GM21526 (cell line): ENCODE data around the gene SLC16A2.
"Not testable (repeated sequence)": the region's sequence is repeated elsewhere in the genome, so short reads cannot be mapped to it uniquely, and the experiment has no call there.

Source experiments
- ATAC-seq: cut with Tn5 transposase; IDR thresholded peaks from one replicate; pipeline ENCODE4 v1.9.1; 2021; ENCODE audit warnings: moderate library complexity; ENCODE audit not compliant: unreplicated experiment, low FRiP score

SLC16A2 gene

DNA sequence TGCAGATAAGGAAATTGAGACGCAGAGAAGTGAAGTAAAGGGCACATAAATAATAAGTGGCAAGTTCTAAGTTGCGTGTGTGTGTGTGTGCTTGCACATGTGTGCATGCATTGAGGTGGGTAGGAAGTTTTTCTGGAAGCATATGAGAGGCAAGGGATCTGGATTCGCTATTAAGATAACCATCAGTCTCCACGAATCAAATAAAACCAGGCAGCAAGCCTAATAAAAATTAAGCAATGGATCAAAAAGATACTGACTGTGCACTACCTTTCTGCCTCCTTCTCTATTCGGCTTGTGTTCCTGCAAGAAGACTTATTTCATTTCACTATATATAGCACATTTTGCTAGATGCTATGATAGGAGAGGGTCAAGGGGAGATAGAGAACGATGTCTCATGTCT lies 23.8 kb downstream of the SLC16A2 start:
- no peak for ATAC-seq

DNA sequence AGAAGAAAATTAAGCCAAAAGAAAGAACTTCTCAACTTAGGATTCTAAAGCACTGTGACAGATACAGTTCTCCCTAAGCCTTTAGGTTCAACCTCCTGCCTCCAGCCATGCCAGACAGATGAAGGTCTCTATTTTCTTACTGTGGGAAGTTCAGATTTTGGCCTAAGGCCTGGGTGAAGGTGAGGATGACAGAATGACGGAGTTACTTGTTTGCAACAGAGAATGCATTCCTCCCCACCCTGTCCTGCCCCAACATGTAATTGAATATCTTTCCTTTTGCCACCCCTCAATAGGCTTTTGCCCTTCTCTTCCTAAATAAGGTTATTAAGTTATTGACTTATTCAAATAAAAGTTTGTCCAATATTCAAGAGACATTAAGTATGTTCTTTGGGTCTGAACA lies 25.6 kb downstream of the SLC16A2 start:
- ATAC-seq: no peak

- ATAC-seq: no peak
These were observed 27.4 kb downstream of the SLC16A2 start for GRCh38 chrX:74448669-74449068.

GRCh38 chrX:74449322-74449936 lies 28.1 kb downstream of the SLC16A2 start:
- no peak for ATAC-seq

DNA sequence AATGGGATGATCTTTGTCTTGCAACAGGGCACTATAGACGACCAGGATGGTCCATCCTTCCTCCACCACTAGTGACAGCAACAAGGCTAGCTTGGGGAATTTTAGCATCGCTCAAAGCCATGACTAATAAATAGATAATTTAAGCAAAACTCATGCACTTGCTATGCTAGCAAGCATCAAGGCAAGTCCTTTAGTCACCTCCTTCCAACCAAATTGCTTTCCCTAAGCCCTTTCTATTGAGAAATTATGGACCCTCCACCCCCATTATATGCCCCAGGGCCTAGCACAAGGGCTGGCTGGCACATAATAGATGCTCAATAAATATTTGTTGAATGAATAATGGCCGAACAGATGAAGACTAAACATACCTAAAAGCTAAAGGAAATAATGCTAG lies 28.6 kb downstream of the SLC16A2 start:
- no peak for ATAC-seq

DNA sequence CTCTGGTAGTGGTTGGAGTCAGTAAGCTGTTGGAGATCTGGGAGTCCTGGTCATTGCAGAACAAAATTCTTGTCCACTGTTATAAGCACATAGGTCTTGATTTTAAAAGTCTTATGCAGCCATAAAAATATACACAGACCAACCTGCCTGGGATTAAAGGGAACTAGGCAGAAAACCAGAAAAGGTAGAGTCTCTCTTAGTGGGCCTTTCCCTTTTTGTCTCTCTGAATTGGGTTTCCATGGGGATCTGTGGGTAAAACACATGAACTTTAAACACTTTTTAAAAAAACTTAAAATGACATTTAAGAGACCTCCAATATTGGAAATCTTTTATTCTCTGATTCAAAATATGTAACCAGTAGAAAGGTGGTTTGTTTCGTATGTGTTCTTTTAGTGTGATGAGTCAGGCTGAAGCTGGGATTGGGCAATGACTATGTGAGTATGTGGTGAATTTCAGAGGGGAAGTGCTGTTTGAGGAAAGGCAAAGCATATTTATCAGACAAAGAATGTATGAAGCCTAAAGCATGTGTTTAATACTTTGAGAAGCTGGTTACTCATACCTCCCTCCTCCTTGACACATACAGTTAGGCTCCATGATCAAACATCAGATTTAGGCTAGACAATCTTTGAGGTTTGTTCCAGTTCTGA lies 29.6 kb downstream of the SLC16A2 start:
- ATAC-seq: no peak

DNA sequence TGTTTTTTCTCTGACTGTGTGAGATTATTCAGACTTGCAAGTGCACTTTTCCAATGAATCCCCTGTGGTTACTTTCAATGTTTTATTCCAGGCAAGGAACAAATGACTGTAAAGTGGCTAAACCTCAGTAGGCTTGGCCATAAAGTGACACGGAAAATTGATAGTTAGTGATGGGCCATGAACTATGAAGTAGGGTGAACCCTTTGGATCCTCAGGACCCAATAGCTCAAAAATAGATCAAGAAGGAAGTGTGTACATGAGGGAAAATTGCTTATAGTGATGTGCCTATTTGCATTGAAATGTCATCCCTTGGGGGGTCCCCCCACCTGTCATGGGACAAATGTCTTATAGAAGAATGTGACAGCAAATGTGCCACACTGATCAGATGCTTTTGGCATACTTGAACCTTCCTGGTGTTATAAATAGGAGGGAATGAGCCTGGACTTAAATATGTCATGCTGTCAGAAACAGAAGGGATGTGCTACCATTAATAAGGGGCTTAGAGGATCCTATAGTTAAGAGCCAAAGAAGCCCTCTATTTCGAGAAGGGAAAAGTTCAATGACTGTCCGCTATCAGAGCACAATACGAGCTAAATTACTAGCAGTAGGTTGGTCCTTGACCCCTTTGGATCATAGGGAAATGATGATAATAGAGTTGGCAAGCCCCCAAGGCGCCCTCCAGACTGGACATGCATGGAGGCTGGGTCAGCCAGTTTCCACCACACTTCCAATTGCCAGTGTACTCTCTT lies 30.3 kb downstream of the SLC16A2 start:
- ATAC-seq: no peak

GRCh38 chrX:74452199-74452481 lies 30.8 kb downstream of the SLC16A2 start:
- no peak for ATAC-seq

DNA sequence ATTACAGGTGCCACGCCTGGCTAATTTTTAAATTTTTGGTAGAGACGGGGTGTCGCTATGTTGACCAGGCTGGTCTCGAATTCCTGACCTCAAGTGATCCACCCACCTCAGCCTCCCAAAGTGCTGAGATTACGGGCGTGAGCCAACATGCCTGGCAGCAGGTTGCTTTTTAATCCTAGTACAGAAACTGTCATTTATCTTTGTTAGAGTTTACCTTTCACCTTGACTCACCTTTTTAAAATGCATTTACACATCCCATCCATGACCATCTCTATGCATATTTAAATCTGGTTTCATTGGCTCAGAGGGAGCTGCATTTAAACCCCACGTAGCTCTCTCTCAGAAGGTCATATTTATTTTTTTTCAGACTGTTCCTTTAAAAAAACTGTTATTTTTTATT lies 31.9 kb downstream of the SLC16A2 start:
- ATAC-seq: no peak

DNA sequence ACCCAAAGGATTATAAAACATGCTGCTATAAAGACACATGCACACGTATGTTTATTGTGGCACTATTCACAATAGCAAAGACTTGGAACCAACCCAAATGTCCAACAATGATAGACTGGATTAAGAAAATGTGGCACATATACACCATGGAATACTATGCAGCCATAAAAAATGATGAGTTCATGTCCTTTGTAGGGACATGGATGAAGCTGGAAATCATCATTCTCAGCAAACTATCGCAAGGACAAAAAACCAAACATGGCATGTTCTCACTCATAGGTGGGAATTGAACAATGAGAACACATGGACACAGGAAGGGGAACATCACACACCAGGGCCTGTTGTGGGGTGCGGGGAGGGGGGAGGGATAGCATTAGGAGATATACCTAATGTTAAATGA lies 32.9 kb downstream of the SLC16A2 start:
- not testable (repeated sequence) for ATAC-seq

- ATAC-seq: no peak
These were observed 37.4 kb downstream of the SLC16A2 start for GRCh38 chrX:74458736-74459135.

- no peak for ATAC-seq
These were observed 40.1 kb downstream of the SLC16A2 start for GRCh38 chrX:74461384-74461783.

DNA sequence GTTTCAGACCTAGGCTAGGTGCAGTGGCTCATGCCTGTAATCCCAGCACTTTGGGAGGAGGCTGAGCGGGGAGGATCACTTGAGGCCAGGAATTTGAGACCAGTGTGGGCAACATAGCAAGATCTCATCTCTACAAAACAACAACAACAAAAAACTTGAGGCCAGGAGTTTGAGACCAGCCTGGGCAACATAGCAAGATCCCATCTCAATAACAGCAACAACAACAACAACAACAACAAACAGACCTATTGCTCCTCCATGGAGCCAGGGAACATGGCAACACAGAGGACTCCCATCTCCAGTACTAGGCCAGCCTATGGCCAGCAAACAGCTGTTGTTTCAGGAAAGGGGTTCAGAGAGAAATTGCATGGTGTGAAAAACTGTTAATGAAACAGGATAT lies 43.4 kb downstream of the SLC16A2 start:
- ATAC-seq: no peak

- ATAC-seq: no peak
These were observed 44.1 kb downstream of the SLC16A2 start for GRCh38 chrX:74465424-74465823.

- no peak for ATAC-seq
These were observed 46.4 kb downstream of the SLC16A2 start for GRCh38 chrX:74467656-74468055.

GRCh38 chrX:74473116-74473515 lies 51.8 kb downstream of the SLC16A2 start:
- ATAC-seq: not testable (repeated sequence)

- no peak for ATAC-seq
These were observed 69.0 kb downstream of the SLC16A2 start for GRCh38 chrX:74490247-74490646.

DNA sequence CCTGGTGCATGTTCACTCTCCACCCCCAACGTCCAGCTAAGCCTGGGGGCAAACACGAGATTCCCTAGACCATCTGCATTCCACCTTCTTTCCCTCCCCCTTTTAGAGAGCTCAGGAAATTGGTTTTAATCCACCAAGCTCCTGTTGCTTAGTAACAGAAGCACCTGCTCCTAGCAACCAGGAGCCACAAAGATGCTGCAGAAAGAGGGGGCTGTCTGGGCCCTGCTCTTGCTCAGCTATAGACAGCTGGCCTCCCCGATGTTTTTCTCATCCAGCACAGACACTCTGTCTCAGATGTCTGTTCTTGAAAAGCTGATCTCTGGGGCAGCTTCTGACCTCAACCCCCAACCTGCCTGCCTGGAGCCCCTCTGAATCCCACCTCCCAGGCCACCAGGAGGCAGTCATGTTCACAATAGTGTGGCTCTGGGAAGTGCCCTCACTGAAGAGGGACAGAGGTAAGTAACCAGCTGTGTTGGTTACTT lies 71.5 kb downstream of the SLC16A2 start:
- ATAC-seq: no peak

- no peak for ATAC-seq
These were observed 72.5 kb downstream of the SLC16A2 start for GRCh38 chrX:74493806-74494205.

- ATAC-seq: no peak
These were observed 77.6 kb downstream of the SLC16A2 start for GRCh38 chrX:74498924-74499323.

- no peak for ATAC-seq
These were observed 78.8 kb downstream of the SLC16A2 start for GRCh38 chrX:74500067-74500466.

GRCh38 chrX:74500555-74500954 lies 79.3 kb downstream of the SLC16A2 start:
- no peak for ATAC-seq
